ENCODE data around the gene TESK2.

The TESK2 gene

GRCh38 chr1:45355683-45356082, 135.3 kb downstream of the TESK2 start:
- no peak for DNase-seq (ENCODE audit: low read depth, low spot score)
- no peak overlapping the region for H3K4me3 ChIP-seq (ENCODE audit: low read depth, low read length)
- TF ChIP-seq CTCF (IDR thresholded peaks at IDR 0.05; ENCODE audit: insufficient read depth, low read length, missing control alignments): no peak
- ChIA-PET CTCF (interaction anchor here (0.7 to 16.3 kb wide), 4 partner anchors 52 to 213 kb away, joined by 3 to 418 read pairs (median 4); partner anchors contain the start of gene TESK2), POLR2A (no interaction called here)

GRCh38 chr1:45354838-45355237, 136.1 kb downstream of the TESK2 start:
- H3K4me3 ChIP-seq (ENCODE audit: low read depth, low read length): no peak overlapping the region
- no peak for TF ChIP-seq CTCF (IDR thresholded peaks at IDR 0.05; ENCODE audit: insufficient read depth, low read length, missing control alignments)
- no peak for DNase-seq (ENCODE audit: low read depth, low spot score)
- ChIA-PET CTCF (interaction anchor here (0.7 to 16.3 kb wide), 5 partner anchors 138 to 340 kb away, joined by 3 to 418 read pairs (median 4); partner anchors contain the start of gene TESK2), POLR2A (no interaction called here)

- TF ChIP-seq CTCF (IDR thresholded peaks at IDR 0.05; ENCODE audit: insufficient read depth, low read length, missing control alignments): no peak
- no peak overlapping the region for H3K4me3 ChIP-seq (ENCODE audit: low read depth, low read length)
- POLR2A ChIA-PET: no interaction called here
- DNase-seq (ENCODE audit: low read depth, low spot score): no peak
- CTCF ChIA-PET: interaction anchor here (1.5 to 16.3 kb wide), 2 partner anchors 139 to 339 kb away, joined by 3 to 418 read pairs; partner anchors contain the start of gene TESK2
These were observed 137.3 kb downstream of the TESK2 start for GRCh38 chr1:45353685-45354084.

GRCh38 chr1:45351508-45351907, 139.5 kb downstream of the TESK2 start:
- CTCF ChIA-PET: interaction anchor here (1.0 to 16.3 kb wide), 6 partner anchors 9 to 337 kb away, joined by 3 to 418 read pairs (median 5); partner anchors contain the start of genes MUTYH, TESK2 and TOE1
- no peak for DNase-seq (ENCODE audit: low read depth, low spot score)

GRCh38 chr1:45348966-45349677, 141.8 kb downstream of the TESK2 start:
- ChIA-PET POLR2A (interaction anchor here (0.6 to 2.4 kb wide), 3 partner anchors 9 to 172 kb away, joined by 3 to 14 read pairs (median 7); partner anchors contain the start of genes MUTYH, PRDX1 and TOE1), CTCF (interaction anchor here (1.0 to 16.3 kb wide), 8 partner anchors 9 to 335 kb away, joined by 3 to 418 read pairs (median 5); partner anchors contain the start of genes MUTYH, TESK2 and TOE1)
- TF ChIP-seq CTCF (IDR thresholded peaks at IDR 0.05; ENCODE audit: insufficient read depth, low read length, missing control alignments): no peak
- no peak for DNase-seq (ENCODE audit: low read depth, low spot score)
- no peak overlapping the region for H3K4me3 ChIP-seq (ENCODE audit: low read depth, low read length)

More at GRCh38 chr1:45351508-45351907, 139.5 kb downstream of the TESK2 start:
- POLR2A ChIA-PET: no interaction called here
- TF ChIP-seq CTCF (IDR thresholded peaks at IDR 0.05; ENCODE audit: insufficient read depth, low read length, missing control alignments): no peak
- no peak overlapping the region for H3K4me3 ChIP-seq (ENCODE audit: low read depth, low read length)

- POLR2A ChIA-PET: interaction anchor here (1.8 to 2.4 kb wide), 2 partner anchors 9 to 173 kb away, joined by 7 to 14 read pairs; partner anchors contain the start of genes MUTYH, PRDX1 and TOE1
- H3K4me3 ChIP-seq (ENCODE audit: low read depth, low read length): no peak overlapping the region
- CTCF ChIA-PET: interaction anchor here (1.0 to 16.3 kb wide), 8 partner anchors 9 to 334 kb away, joined by 3 to 418 read pairs (median 5); partner anchors contain the start of genes MUTYH, TESK2 and TOE1
- no peak for TF ChIP-seq CTCF (IDR thresholded peaks at IDR 0.05; ENCODE audit: insufficient read depth, low read length, missing control alignments)
- DNase-seq (ENCODE audit: low read depth, low spot score): no peak
These were observed 142.4 kb downstream of the TESK2 start for GRCh38 chr1:45348609-45348965.

Data from AG04449 (cell line).